GM12878 (cell line): Measurements from ENCODE around the gene PHB1. TPM values are rescaled to one million over a fixed set of nuclear protein-coding genes. Genes with fewer than 3 reads are reported as not detected.

ENCODE experiments used
- BACH1 ChIP-seq: fragments of 450-650 bp; IDR thresholded peaks from 2 replicates; pipeline ENCODE4 v1.6.1; 2017; ENCODE audit warnings: mild to moderate bottlenecking, borderline replicate concordance
- CREM ChIP-seq: IDR thresholded peaks from 2 replicates; pipeline ENCODE4 v1.6.1; 2014; ENCODE audit warnings: antibody characterized with exemption, low read depth
- EGR1 ChIP-seq, 2 experiments: IDR thresholded peaks; 1 replicate in 1 of 2; 2 replicates in 1 of 2; pipeline ENCODE4 v1.6.1; 2011 to 2012; ENCODE audit warnings: low read depth in 2 of 2, low read length in 2 of 2, borderline replicate concordance in 1 of 2, mild to moderate bottlenecking in 1 of 2, moderate library complexity in 1 of 2
- HDAC2 ChIP-seq: fragments of 200-600 bp; sonication (generic); IDR thresholded peaks from 2 replicates; pipeline ENCODE4 v1.6.1; 2017
- IKZF1 ChIP-seq: fragments of 450-650 bp; conservative IDR thresholded peaks from 2 replicates; pipeline ENCODE4 v1.6.1; 2017; ENCODE audit warnings: antibody characterized with exemption, mild to moderate bottlenecking
- JUND ChIP-seq: IDR thresholded peaks from 2 replicates; pipeline ENCODE4 v1.6.1; 2012; ENCODE audit warnings: low read depth, mild to moderate bottlenecking, low read length, improper control_type of control experiment, moderate library complexity
- KAT2A ChIP-seq: conservative IDR thresholded peaks from 2 replicates; pipeline ENCODE4 v1.6.1; 2011; ENCODE audit warnings: low read depth, low read length; ENCODE audit not compliant: control insufficient read depth
- KLF5 ChIP-seq: fragments of 450-650 bp; IDR thresholded peaks from 2 replicates; pipeline ENCODE4 v1.6.1; 2014; ENCODE audit warnings: mild to moderate bottlenecking; ENCODE audit not compliant: partially characterized antibody
- MYB ChIP-seq: fragments of 150-350 bp; IDR thresholded peaks from 2 replicates; pipeline ENCODE4 v1.6.1; 2014; ENCODE audit warnings: mild to moderate bottlenecking, low read depth, low read length, borderline replicate concordance
- NFIC ChIP-seq: IDR thresholded peaks from 2 replicates; pipeline ENCODE4 v1.6.1; 2012; ENCODE audit warnings: low read depth, mild to moderate bottlenecking, inconsistent platforms, low read length, moderate library complexity
- NFXL1 ChIP-seq: fragments of 450-650 bp; IDR thresholded peaks from 2 replicates; pipeline ENCODE4 v1.6.1; 2017; ENCODE audit warnings: antibody characterized with exemption, mild to moderate bottlenecking, borderline replicate concordance
- NR2F1 ChIP-seq: fragments of 450-650 bp; conservative IDR thresholded peaks from 2 replicates; pipeline ENCODE4 v1.6.1; 2017; ENCODE audit warnings: mild to moderate bottlenecking
- POLR2AphosphoS2 ChIP-seq: IDR thresholded peaks from 2 replicates; pipeline ENCODE4 v1.6.1; 2011; ENCODE audit warnings: low read depth, mild to moderate bottlenecking, low read length, improper control_type of control experiment, moderate library complexity
- RUNX3 ChIP-seq: IDR thresholded peaks from 2 replicates; pipeline ENCODE4 v1.6.1; 2012; ENCODE audit warnings: low read length, inconsistent platforms
- STAT1 ChIP-seq: fragments of 450-650 bp; conservative IDR thresholded peaks from 2 replicates; pipeline ENCODE4 v1.6.1; 2014; ENCODE audit warnings: antibody characterized with exemption, mild to moderate bottlenecking
- TARDBP ChIP-seq: IDR thresholded peaks from 2 replicates; pipeline ENCODE4 v1.6.1; 2016; ENCODE audit warnings: borderline replicate concordance
- TCF3 ChIP-seq: IDR thresholded peaks from 2 replicates; pipeline ENCODE4 v1.6.1; 2012; ENCODE audit warnings: low read depth, mild to moderate bottlenecking, low read length, borderline replicate concordance; ENCODE audit not compliant: insufficient read depth
- ZNF217 ChIP-seq: fragments of 450-650 bp; IDR thresholded peaks from 2 replicates; pipeline ENCODE4 v1.6.1; 2017; ENCODE audit warnings: antibody characterized with exemption, mild to moderate bottlenecking
- polyA plus RNA-seq, 11 experiments: library from polyadenylated mRNA; depleted of rRNA in 4 of 11; unstranded in 6 of 11; stranded (reverse) in 5 of 11; fragments of >200 nt; fragmentation: Nextera tagmentation in 4 of 11; fragmentation: Illumina TruSeq in 1 of 11; extraction: Ambion mirVana in 4 of 11; extraction: Trizol in 1 of 11; gene quantifications; 1 replicate in 1 of 11; 2 replicates in 10 of 11; pipeline versions ENCODE4 v1.2.1 to v1.2.3, GENCODE V29; 2011 to 2016; ENCODE audit warnings: inconsistent platforms in 2 of 11, missing spikeins in 2 of 11, low read depth in 1 of 11
- total RNA-seq, 4 experiments: library from RNA; depleted of rRNA in 3 of 4; stranded (reverse); fragments of >200 nt in 3 of 4; fragmentation: Illumina TruSeq in 1 of 4; extraction: Trizol in 1 of 4; gene quantifications; 2 replicates each; pipeline versions ENCODE4 v1.2.1 to v1.2.3, GENCODE V29; 2013 to 2021
- TF ChIP-seq, protein P1 (sequence below): fragments of 450-650 bp; IDR thresholded peaks from 2 replicates; pipeline ENCODE4 v1.6.1; 2017; ENCODE audit warnings: borderline replicate concordance
- TF ChIP-seq, protein P2 (sequence below): fragments of 450-650 bp; IDR thresholded peaks from 2 replicates; pipeline ENCODE4 v1.6.1; 2017; ENCODE audit warnings: antibody characterized with exemption, mild to moderate bottlenecking, moderate library complexity
- TF ChIP-seq, protein P3 (sequence below): IDR thresholded peaks from 2 replicates; pipeline ENCODE4 v1.6.1; 2011; ENCODE audit warnings: borderline replicate concordance, low read depth, mild to moderate bottlenecking, moderate library complexity, mixed read lengths, low read length; ENCODE audit not compliant: insufficient read depth; ENCODE audit errors: extremely low read length
- TF ChIP-seq, protein P4 (sequence below): IDR thresholded peaks from 2 replicates; pipeline ENCODE4 v1.6.1; 2012; ENCODE audit warnings: mild to moderate bottlenecking, low read depth, low read length

PHB1 gene
- total and polyA plus RNA-seq, 10 of the 15 experiments (the other 5 are each of a cell fraction or from before 2014, with no cell fraction given): 117 to 466 (median 248) TPM

DNA sequence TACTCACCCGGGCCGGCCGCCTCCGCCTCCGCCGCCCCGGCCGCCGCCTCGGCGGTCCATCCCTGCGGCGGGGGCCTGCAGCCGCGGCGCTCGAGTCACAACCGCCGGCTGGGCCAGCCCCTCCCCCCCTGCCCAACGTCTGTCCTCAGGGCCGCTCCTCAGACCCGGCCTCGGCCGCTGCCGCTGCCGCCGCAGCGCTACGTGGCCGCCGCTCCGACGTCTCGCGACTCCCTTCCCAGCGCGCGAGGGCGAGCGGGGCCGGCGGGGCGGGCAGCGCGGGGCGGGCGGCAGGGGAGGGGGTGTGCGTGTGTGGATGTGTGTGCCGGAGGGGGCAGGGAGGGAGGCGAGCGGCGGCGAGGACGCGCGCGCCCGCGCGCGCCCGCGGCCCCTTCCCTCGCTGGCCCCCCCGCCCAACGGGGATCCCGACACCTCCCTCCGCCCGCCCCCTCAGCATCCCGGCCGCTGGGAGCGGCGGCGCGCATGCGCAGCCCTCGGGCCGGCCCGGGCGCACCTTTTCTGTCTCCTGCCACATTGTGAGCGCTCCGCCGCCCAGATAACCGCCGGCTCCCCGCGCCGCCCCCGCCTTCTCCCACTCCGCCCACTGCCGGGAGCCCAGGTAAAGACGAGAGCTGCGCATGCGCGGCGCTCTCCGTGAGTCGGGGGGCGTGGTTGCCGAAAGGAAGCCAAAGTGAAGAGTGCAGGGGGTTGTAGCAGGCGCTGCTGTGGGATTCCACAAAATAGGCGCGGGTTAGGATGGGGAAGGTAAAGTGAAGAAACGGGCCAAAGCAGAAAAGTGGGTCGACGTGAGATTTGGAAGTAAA lies 52.6 kb downstream of the PHB1 start, which contains the start of gene ZNF652 (continued):
- TF ChIP-seq, protein P1, sequence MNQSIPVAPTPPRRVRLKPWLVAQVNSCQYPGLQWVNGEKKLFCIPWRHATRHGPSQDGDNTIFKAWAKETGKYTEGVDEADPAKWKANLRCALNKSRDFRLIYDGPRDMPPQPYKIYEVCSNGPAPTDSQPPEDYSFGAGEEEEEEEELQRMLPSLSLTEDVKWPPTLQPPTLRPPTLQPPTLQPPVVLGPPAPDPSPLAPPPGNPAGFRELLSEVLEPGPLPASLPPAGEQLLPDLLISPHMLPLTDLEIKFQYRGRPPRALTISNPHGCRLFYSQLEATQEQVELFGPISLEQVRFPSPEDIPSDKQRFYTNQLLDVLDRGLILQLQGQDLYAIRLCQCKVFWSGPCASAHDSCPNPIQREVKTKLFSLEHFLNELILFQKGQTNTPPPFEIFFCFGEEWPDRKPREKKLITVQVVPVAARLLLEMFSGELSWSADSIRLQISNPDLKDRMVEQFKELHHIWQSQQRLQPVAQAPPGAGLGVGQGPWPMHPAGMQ: no peak
- TF ChIP-seq TARDBP (no peak), STAT1 (no peak), HDAC2 (no peak), TCF3 (no peak), RUNX3 (peak; percentile 55), BACH1 (no peak), JUND (no peak), MYB (no peak), NFIC (no peak), EGR1 (IDR thresholded peaks at IDR 0.05; ENCODE audit: borderline replicate concordance in 1 of 2, low read depth in 2 of 2, low read length in 2 of 2) (peak; percentile 69 to 99), CREM (0 out of 2 replicates have a peak, but pooled peaks have one; percentile 37), IKZF1 (peak; percentile 82), KAT2A (no peak), ZNF217 (peak; percentile 7; the same call in 1 of the 2 replicates), KLF5 (no peak), NFXL1 (no peak), POLR2AphosphoS2 (no peak), NR2F1 (no peak)
- TF ChIP-seq, protein P2, sequence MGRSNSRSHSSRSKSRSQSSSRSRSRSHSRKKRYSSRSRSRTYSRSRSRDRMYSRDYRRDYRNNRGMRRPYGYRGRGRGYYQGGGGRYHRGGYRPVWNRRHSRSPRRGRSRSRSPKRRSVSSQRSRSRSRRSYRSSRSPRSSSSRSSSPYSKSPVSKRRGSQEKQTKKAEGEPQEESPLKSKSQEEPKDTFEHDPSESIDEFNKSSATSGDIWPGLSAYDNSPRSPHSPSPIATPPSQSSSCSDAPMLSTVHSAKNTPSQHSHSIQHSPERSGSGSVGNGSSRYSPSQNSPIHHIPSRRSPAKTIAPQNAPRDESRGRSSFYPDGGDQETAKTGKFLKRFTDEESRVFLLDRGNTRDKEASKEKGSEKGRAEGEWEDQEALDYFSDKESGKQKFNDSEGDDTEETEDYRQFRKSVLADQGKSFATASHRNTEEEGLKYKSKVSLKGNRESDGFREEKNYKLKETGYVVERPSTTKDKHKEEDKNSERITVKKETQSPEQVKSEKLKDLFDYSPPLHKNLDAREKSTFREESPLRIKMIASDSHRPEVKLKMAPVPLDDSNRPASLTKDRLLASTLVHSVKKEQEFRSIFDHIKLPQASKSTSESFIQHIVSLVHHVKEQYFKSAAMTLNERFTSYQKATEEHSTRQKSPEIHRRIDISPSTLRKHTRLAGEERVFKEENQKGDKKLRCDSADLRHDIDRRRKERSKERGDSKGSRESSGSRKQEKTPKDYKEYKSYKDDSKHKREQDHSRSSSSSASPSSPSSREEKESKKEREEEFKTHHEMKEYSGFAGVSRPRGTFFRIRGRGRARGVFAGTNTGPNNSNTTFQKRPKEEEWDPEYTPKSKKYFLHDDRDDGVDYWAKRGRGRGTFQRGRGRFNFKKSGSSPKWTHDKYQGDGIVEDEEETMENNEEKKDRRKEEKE: no peak
- TF ChIP-seq, protein P3, sequence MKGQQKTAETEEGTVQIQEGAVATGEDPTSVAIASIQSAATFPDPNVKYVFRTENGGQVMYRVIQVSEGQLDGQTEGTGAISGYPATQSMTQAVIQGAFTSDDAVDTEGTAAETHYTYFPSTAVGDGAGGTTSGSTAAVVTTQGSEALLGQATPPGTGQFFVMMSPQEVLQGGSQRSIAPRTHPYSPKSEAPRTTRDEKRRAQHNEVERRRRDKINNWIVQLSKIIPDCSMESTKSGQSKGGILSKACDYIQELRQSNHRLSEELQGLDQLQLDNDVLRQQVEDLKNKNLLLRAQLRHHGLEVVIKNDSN: no peak
- TF ChIP-seq, protein P4, sequence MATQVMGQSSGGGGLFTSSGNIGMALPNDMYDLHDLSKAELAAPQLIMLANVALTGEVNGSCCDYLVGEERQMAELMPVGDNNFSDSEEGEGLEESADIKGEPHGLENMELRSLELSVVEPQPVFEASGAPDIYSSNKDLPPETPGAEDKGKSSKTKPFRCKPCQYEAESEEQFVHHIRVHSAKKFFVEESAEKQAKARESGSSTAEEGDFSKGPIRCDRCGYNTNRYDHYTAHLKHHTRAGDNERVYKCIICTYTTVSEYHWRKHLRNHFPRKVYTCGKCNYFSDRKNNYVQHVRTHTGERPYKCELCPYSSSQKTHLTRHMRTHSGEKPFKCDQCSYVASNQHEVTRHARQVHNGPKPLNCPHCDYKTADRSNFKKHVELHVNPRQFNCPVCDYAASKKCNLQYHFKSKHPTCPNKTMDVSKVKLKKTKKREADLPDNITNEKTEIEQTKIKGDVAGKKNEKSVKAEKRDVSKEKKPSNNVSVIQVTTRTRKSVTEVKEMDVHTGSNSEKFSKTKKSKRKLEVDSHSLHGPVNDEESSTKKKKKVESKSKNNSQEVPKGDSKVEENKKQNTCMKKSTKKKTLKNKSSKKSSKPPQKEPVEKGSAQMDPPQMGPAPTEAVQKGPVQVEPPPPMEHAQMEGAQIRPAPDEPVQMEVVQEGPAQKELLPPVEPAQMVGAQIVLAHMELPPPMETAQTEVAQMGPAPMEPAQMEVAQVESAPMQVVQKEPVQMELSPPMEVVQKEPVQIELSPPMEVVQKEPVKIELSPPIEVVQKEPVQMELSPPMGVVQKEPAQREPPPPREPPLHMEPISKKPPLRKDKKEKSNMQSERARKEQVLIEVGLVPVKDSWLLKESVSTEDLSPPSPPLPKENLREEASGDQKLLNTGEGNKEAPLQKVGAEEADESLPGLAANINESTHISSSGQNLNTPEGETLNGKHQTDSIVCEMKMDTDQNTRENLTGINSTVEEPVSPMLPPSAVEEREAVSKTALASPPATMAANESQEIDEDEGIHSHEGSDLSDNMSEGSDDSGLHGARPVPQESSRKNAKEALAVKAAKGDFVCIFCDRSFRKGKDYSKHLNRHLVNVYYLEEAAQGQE: no peak
